Upper lobe of left lung (tissue), 6 donors: Measurements from ENCODE around the gene DGCR8. TPM values are rescaled to one million over a fixed set of nuclear protein-coding genes. Genes with fewer than 3 reads are reported as not detected.

Source experiments
- ATAC-seq, 2 donors: fragments of 200-7000 bp; cut with Tn5 transposase; one replicate each; pipeline ENCODE4 v1.9.1; 2022; ENCODE audit warnings: mild to moderate bottlenecking in 2 of 2, moderate library complexity in 2 of 2; ENCODE audit not compliant: low FRiP score in 2 of 2
- DNase-seq, 2 donors: peaks; one replicate each; pipeline ENCODE4 v3.0.0-alpha.2; 2019 to 2020
- H3K27ac ChIP-seq, 4 donors: fragments of 200-600 bp; sonication (generic); one replicate each; pipeline ENCODE4 v1.5.1; 2016 to 2019
- H3K27me3 ChIP-seq, 4 donors: fragments of 200-600 bp; sonication (generic); one replicate each; pipeline ENCODE4 v1.5.1; 2017 to 2019
- H3K36me3 ChIP-seq, 4 donors: fragments of 200-600 bp; sonication (generic); one replicate each; pipeline ENCODE4 v1.5.1; 2016 to 2019
- H3K4me1 ChIP-seq, 4 donors: fragments of 200-600 bp; sonication (generic); one replicate each; pipeline ENCODE4 v1.5.1; 2018 to 2019
- H3K4me3 ChIP-seq, 4 donors: fragments of 200-600 bp; sonication (generic); one replicate each; pipeline ENCODE4 v1.5.1; 2017 to 2019; ENCODE audit warnings: mild to moderate bottlenecking in 2 of 4, moderate library complexity in 1 of 4
- H3K9me3 ChIP-seq, 4 donors: fragments of 200-600 bp; sonication (generic); one replicate each; pipeline ENCODE4 v1.5.1; 2018 to 2019
- EP300 ChIP-seq, 4 donors: sonication (generic); formaldehyde crosslinking; IDR thresholded peaks; one replicate each; pipeline ENCODE4 v1.5.1; 2017; ENCODE audit warnings: antibody characterized with exemption in 4 of 4, control low read depth in 2 of 4
- POLR2A ChIP-seq, 4 donors: fragments of 450-650 bp; IDR thresholded peaks; one replicate each; pipeline ENCODE4 v1.5.1; 2016 to 2017; ENCODE audit warnings: antibody characterized with exemption in 4 of 4, mild to moderate bottlenecking in 2 of 4
- POLR2AphosphoS5 ChIP-seq, 2 donors: sonication (generic); formaldehyde crosslinking; IDR thresholded peaks; one replicate each; pipeline ENCODE4 v1.5.1; 2017; ENCODE audit warnings: antibody characterized with exemption in 2 of 2
- whole genome bisulfite sequencing, 2 donors: methylation state at CpG; one replicate each; pipeline ENCODE4 v1.1.5; 2017 to 2018; 5-methylcytosine and 5-hydroxymethylcytosine counted together
- total RNA-seq, 6 donors: library from RNA; depleted of rRNA in 4 of 6; stranded (reverse); fragments of >200 nt in 4 of 6; gene quantifications; one replicate each; pipeline versions ENCODE4 v1.1.0 to v1.2.1, GENCODE V29; 2016 to 2021
- TF ChIP-seq, protein P1 (sequence below), 6 experiments: fragments of 450-650 bp in 4 of 6; fragments of 200-600 bp in 2 of 6; sonication (generic) in 2 of 6; IDR thresholded peaks; one replicate each; pipeline ENCODE4 v1.5.1; 2016 to 2019; ENCODE audit warnings: antibody characterized with exemption in 6 of 6
- donor health status: DM: no; HTN: no; CAD: no; lungs with moderate emphysema.
- donor health status: DM: no; HTN: yes; CAD: no; lungs with severe emphysema.

DGCR8 gene
- total RNA-seq, 6 donors from 2014 or later: 27.7 to 95.3 (median 33.1) TPM

DNA sequence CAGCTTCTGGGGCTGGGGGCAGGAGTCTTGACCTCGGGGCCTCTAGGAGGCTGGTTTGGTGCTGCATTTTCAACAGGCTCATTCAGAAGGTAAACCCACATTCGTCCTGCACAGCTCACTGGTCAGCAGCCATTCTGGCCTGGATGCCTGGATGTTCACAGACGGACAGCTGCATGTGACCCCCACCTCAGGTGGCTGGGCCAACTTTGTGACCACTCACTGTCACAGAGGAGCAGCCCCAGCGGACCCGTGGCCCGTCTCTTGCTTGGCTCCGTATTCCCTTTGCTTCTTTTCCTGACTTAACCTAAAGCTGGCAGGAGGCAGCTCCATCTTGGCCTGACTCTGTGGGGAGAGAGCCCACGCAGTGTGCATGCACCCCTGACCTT lies 8.2 kb downstream of the DGCR8 start:
- DNase-seq: no peak
- peaks cover 19 to 20% (median 19%) of the 10 kb centered on the region in 4 donors for H3K4me1 ChIP-seq
- TF ChIP-seq, protein P1, sequence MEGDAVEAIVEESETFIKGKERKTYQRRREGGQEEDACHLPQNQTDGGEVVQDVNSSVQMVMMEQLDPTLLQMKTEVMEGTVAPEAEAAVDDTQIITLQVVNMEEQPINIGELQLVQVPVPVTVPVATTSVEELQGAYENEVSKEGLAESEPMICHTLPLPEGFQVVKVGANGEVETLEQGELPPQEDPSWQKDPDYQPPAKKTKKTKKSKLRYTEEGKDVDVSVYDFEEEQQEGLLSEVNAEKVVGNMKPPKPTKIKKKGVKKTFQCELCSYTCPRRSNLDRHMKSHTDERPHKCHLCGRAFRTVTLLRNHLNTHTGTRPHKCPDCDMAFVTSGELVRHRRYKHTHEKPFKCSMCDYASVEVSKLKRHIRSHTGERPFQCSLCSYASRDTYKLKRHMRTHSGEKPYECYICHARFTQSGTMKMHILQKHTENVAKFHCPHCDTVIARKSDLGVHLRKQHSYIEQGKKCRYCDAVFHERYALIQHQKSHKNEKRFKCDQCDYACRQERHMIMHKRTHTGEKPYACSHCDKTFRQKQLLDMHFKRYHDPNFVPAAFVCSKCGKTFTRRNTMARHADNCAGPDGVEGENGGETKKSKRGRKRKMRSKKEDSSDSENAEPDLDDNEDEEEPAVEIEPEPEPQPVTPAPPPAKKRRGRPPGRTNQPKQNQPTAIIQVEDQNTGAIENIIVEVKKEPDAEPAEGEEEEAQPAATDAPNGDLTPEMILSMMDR (IDR thresholded peaks at IDR 0.05): no peak
- TF ChIP-seq POLR2A (IDR thresholded peaks at IDR 0.05) (no peak), POLR2AphosphoS5 (IDR thresholded peaks at IDR 0.05) (no peak), EP300 (IDR thresholded peaks at IDR 0.05) (no peak)
- peaks cover 53 to 79% (median 75%) of the 10 kb centered on the region in 4 donors for H3K36me3 ChIP-seq
- WGBS, 2 donors: 91 to 96% methylated on average over 4 to 8 of the region's 8 CpGs
- H3K27me3 ChIP-seq: no peaks in the 10 kb centered on the region
- no peaks in the 10 kb centered on the region for H3K9me3 ChIP-seq
- no peak overlapping the region for H3K27ac ChIP-seq
- ATAC-seq: no peak
- H3K4me3 ChIP-seq: no peak overlapping the region

DNA sequence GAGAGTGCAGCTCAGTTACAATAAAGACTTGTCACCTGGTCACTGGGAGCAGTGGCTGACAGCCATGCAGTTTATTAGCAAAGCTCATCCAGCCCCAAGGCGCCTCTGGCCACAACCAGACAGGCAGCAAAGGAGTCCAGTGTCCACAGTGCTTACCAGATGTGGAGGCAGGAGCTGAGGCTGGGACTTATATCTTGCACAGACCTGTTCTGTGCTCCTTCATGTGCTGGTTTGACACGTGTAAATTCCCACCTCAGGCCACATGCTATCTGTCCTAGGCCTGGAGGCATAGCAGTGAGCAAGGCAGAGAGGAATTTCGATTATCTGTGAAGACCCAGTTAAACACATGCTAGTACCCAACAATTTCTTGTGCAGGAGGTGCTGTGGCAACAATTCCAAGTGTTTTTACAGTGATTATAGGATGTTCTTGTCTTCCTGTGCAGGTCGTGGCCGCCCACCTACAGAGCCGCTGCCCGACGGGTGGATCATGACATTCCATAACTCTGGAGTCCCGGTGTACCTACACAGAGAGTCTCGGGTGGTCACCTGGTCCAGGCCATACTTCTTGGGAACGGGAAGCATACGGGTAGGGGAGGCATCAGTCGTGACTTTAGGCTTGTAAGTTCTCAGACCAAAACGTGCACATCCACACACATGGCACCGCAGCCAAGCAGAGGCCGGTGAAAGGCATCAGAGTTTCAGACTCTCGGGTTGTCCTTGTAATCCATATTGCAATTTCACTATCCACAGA lies 9.4 kb downstream of the DGCR8 start:
- Histone ChIP-seq H3K9me3 (no peaks in the 10 kb centered on the region), H3K27ac (no peak overlapping the region), H3K27me3 (no peaks in the 10 kb centered on the region), H3K4me1 (peaks cover 7 to 8% (median 8%) of the 10 kb centered on the region in 4 donors), H3K4me3 (no peak overlapping the region), H3K36me3 (peaks cover 56 to 90% (median 86%) of the 10 kb centered on the region in 4 donors)
- 94 to 98% methylated on average over 17 of the region's 17 CpGs for WGBS, 2 donors
- ATAC-seq (no peak), DNase-seq (no peak)
- TF ChIP-seq POLR2A (IDR thresholded peaks at IDR 0.05): no peak

DNA sequence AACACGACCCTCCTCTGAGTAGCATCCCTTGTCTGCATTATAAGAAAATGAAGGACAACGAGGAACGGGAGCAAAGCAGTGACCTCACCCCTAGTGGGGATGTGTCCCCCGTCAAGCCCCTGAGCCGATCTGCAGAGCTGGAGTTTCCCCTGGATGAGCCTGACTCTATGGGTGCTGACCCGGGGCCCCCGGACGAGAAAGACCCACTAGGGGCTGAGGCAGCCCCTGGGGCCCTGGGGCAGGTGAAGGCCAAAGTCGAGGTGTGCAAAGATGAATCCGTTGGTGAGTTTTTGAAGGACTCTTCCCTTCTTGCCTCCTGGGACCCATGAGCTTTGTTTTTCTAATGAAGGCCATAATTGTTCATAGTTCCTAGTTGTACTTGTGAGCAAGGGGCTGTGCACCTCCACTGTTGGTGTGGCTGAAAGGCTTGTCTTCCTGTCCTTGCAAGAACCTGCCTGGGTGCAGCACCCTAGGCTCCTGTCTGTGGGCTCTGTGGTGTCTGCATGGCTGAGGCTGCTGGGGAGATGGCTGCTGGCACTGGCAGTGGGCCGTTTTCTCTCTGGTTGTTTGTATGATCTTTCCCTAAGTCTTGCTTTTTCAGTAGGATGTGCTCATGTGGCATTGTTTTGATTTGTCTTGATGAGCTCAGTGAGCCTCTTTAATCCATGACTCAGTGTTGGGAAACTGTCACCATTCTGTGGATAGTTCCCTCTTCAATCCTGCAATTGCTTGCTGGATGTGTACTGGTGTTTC lies 10.1 kb downstream of the DGCR8 start:
- Histone ChIP-seq H3K27ac (no peak overlapping the region), H3K36me3 (peaks cover 63 to 98% (median 93%) of the 10 kb centered on the region in 4 donors), H3K9me3 (no peaks in the 10 kb centered on the region), H3K4me1 (peaks cover 0 to under 1% (median under 1%) of the 10 kb centered on the region in 4 donors), H3K27me3 (no peaks in the 10 kb centered on the region), H3K4me3 (no peak overlapping the region)
- TF ChIP-seq POLR2A (IDR thresholded peaks at IDR 0.05): no peak
- TF ChIP-seq POLR2AphosphoS5 (IDR thresholded peaks at IDR 0.05): no peak
- TF ChIP-seq, protein P1 (IDR thresholded peaks at IDR 0.05): no peak
- TF ChIP-seq EP300 (IDR thresholded peaks at IDR 0.05): no peak
- WGBS, 2 donors: 96 to 97% methylated on average over 11 of the region's 11 CpGs
- ATAC-seq (no peak), DNase-seq (no peak)

DNA sequence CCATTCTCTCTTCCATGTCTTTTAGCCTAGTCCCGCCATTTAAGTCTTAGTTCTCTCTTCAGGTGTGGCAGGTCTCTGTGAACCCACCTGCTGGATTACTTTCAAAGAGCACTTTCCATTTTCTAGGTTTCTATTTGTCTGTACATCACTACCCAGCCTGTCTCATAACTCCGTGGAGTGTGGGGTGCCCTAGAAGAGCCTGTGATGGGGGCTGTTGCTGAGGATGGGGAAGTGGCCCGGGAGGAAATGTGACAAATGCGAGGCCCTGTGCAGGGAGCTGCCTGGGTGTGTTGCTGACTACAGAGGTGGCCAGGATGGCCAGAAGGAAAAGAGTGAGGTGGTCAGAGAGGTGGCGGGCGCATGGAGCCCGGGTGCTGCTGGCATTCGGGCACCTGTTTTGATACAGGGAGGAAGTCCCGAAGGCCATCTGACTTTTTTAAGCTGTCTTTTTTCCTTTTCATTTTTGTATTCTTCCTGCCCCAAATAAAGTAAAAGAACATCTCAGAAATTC lies 10.7 kb downstream of the DGCR8 start:
- 78 to 85% methylated on average over 9 of the region's 9 CpGs for WGBS, 2 donors
- ATAC-seq: no peak
- no peaks in the 10 kb centered on the region for H3K27me3 ChIP-seq
- no peaks in the 10 kb centered on the region for H3K9me3 ChIP-seq
- TF ChIP-seq EP300 (IDR thresholded peaks at IDR 0.05) (no peak), POLR2A (IDR thresholded peaks at IDR 0.05) (no peak), POLR2AphosphoS5 (IDR thresholded peaks at IDR 0.05) (no peak)
- TF ChIP-seq, protein P1 (IDR thresholded peaks at IDR 0.05): no peak
- no peak for DNase-seq
- peaks cover 66 to 100% (median 95%) of the 10 kb centered on the region in 4 donors for H3K36me3 ChIP-seq
- no peak overlapping the region for H3K27ac ChIP-seq
- no peak overlapping the region for H3K4me3 ChIP-seq
- H3K4me1 ChIP-seq: no peaks in the 10 kb centered on the region
